NCI-H1048 (cell line): Measurements from ENCODE around the gene WNK4.

Experiments used
- DNase-seq: peaks from one replicate; lab custom pipeline; 2025; lab: John Stamatoyannopoulos, UW

Gene WNK4

GRCh38 chr17:42841975-42842685 lies 61.7 kb downstream of the WNK4 start:
- DNase-seq: no peak

GRCh38 chr17:42843358-42843934 lies 63.0 kb downstream of the WNK4 start:
- DNase-seq: no peak

DNA sequence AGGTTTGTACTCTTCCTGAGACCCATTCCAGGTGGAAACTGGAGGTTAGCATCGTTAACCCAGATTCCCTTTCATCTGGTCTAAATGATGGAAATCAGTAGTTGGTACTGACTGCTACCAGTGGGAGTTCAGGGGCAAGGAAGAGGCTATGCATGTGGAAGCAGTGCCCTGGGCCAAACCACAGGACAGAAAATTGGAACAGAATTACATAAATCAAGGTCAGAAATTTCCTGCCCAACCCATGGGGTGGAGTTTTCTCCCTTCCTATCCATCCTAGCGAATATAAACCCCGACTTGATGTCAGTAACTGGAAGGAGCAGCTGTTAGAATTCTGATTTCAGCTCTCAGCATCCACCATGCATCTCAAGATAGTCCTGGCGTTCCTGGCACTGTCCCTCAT lies 63.9 kb downstream of the WNK4 start, which contains the start of gene AOC2:
AOC2 (plus strand) TSS at position 310 of the 400 bp plus-strand sequence; CDS start at position 357, 47 bp downstream.
- no peak for DNase-seq

- no peak for DNase-seq
These were observed 64.5 kb downstream of the WNK4 start for GRCh38 chr17:42844761-42845555.

DNA sequence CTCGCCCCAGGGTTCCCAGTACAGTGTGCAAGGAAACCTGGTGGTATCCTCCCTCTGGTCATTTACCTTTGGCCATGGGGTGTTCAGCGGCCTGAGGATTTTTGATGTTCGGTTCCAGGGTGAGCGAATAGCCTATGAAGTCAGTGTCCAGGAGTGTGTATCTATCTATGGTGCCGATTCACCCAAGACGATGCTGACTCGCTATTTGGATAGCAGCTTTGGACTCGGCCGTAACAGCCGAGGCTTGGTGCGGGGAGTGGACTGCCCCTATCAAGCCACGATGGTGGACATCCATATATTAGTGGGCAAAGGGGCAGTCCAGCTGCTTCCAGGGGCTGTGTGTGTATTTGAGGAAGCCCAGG lies 65.1 kb downstream of the WNK4 start:
- DNase-seq: no peak

GRCh38 chr17:42845918-42846593 lies 65.6 kb downstream of the WNK4 start:
- no peak for DNase-seq
